ENCODE measurements around the gene CWH43. TPM values are rescaled to one million over a fixed set of nuclear protein-coding genes. Genes with fewer than 3 reads are reported as not detected.
"Not testable (repeated sequence)": the region's sequence is repeated elsewhere in the genome, so short reads cannot be mapped to it uniquely, and the experiment has no call there.

Gene CWH43
- total and polyA plus RNA-seq, 2 experiments from 2014 or later = not detected

DNA sequence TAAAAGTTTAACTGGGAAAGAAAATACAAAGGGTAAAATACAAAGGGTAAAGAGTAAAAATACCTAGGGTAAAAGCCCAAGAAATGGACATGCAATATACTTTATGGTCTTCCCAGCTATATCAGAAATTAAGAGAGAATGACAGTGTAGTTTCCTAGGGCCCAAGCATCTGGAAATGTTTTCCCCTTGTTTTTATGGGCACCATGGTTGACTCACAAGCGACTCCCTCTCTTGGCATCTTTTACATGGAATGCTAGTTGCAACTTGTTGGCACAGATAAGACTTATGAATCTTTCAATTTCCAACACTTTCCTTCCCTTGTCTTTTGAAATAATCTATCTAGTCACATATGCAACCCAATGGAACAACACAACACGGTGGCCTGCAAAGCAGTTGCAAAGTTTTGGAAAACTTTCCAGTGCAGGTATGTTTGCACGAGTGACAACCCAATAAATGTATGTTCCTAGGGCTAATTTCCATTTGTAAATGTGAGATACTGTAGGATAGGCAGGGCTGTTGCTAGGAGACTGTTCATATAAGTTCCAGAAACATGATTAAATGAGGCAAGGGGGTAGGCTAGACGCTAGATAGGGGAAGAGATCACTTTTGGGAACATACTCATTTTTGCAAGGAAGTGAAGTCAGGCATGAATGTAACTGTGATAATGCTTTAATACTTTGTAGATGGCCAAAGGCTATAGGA, 36.4 kb upstream of the CWH43 start:
- no peak overlapping the region for H3K27ac ChIP-seq
- no peak overlapping the region for H3K4me3 ChIP-seq
- no peaks in the 10 kb centered on the region for H3K9me3 ChIP-seq (ENCODE audit: low read depth)
- no peaks in the 10 kb centered on the region for H3K4me1 ChIP-seq (ENCODE audit: low read depth)
- H3K27me3 ChIP-seq = no peaks in the 10 kb centered on the region
- DNase-seq (ENCODE audit: low read depth in 1 of 2, low spot score in 1 of 2) = no peak
- TF ChIP-seq, protein P1, sequence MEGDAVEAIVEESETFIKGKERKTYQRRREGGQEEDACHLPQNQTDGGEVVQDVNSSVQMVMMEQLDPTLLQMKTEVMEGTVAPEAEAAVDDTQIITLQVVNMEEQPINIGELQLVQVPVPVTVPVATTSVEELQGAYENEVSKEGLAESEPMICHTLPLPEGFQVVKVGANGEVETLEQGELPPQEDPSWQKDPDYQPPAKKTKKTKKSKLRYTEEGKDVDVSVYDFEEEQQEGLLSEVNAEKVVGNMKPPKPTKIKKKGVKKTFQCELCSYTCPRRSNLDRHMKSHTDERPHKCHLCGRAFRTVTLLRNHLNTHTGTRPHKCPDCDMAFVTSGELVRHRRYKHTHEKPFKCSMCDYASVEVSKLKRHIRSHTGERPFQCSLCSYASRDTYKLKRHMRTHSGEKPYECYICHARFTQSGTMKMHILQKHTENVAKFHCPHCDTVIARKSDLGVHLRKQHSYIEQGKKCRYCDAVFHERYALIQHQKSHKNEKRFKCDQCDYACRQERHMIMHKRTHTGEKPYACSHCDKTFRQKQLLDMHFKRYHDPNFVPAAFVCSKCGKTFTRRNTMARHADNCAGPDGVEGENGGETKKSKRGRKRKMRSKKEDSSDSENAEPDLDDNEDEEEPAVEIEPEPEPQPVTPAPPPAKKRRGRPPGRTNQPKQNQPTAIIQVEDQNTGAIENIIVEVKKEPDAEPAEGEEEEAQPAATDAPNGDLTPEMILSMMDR (IDR thresholded peaks at IDR 0.05; ENCODE audit: low read depth, low read length) = no peak
- H3K36me3 ChIP-seq = no peaks in the 10 kb centered on the region

DNA sequence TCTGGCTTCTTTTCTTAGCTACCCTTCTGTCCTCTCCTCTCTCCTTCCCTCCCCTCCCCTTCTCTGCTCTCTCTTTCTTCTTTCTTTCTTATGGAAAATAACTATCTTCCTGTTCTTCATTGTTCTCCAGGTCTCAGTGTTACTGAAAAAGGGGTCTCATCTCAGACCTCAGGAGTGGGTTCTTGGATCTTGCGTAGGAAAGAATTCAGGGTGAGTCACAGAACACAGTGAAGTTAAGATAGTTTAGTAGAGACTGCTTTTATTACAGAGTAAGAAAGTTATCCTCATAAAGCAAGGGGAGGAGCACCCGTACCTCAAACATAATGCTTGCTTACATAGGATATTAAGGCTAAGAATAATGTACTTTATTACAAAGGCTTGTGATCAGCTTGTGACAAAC, 31.8 kb upstream of the CWH43 start:
- TF ChIP-seq, protein P1 (IDR thresholded peaks at IDR 0.05; ENCODE audit: low read depth, low read length) = no peak
- Histone ChIP-seq H3K27me3 (no peaks in the 10 kb centered on the region), H3K4me1 (ENCODE audit: low read depth) (no peaks in the 10 kb centered on the region), H3K27ac (no peak overlapping the region), H3K4me3 (no peak overlapping the region), H3K36me3 (no peaks in the 10 kb centered on the region), H3K9me3 (ENCODE audit: low read depth) (no peaks in the 10 kb centered on the region)
- DNase-seq (ENCODE audit: low read depth in 1 of 2, low spot score in 1 of 2) = no peak

DNA sequence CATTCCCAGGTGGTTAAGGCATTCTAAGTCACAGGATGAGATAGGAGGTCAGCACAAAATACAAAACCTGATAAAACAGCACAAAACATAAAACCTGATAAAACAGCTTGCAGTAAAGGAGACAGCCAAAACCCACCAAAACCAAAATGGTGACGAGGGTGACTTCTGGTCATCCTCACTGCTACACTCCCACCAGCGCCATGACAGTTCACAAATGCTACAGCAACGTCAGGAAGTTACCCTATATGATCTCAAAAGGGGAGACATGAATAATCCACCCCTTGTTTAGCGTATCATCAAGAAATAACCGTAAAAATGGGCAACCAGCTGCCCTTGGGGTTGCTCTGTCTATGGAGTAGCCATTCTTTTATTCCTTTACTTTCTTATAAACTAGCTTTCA, 28.7 kb upstream of the CWH43 start:
- not testable (repeated sequence) for H3K4me1 ChIP-seq (ENCODE audit: low read depth); H3K36me3 ChIP-seq; H3K9me3 ChIP-seq (ENCODE audit: low read depth); H3K27ac ChIP-seq; H3K4me3 ChIP-seq; DNase-seq (ENCODE audit: low read depth in 1 of 2, low spot score in 1 of 2); H3K27me3 ChIP-seq

DNA sequence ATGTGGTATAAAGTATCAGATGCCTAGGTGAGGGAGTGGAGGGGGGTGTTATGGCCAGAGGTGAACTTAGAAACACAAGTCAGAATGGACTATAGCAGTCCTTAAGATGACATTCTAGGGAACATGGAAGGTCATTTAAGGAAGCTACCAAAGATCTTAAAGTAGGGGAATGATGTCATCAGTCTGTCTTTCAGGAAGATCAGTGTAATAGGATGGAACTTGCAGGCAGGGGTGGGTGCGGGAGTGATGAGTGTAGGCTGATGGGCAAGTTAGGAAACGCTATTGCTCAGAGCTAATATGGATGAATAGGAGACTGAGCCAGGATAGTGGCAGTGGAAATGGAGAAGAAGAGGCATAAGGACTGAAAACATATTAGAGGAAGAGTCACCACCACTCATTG, 27.5 kb upstream of the CWH43 start:
- Histone ChIP-seq H3K27ac (no peak overlapping the region), H3K36me3 (no peaks in the 10 kb centered on the region), H3K9me3 (ENCODE audit: low read depth) (no peaks in the 10 kb centered on the region), H3K27me3 (no peaks in the 10 kb centered on the region), H3K4me1 (ENCODE audit: low read depth) (no peaks in the 10 kb centered on the region), H3K4me3 (no peak overlapping the region)
- TF ChIP-seq, protein P1 (IDR thresholded peaks at IDR 0.05; ENCODE audit: low read depth, low read length) = no peak
- DNase-seq (ENCODE audit: low read depth in 1 of 2, low spot score in 1 of 2) = no peak

DNA sequence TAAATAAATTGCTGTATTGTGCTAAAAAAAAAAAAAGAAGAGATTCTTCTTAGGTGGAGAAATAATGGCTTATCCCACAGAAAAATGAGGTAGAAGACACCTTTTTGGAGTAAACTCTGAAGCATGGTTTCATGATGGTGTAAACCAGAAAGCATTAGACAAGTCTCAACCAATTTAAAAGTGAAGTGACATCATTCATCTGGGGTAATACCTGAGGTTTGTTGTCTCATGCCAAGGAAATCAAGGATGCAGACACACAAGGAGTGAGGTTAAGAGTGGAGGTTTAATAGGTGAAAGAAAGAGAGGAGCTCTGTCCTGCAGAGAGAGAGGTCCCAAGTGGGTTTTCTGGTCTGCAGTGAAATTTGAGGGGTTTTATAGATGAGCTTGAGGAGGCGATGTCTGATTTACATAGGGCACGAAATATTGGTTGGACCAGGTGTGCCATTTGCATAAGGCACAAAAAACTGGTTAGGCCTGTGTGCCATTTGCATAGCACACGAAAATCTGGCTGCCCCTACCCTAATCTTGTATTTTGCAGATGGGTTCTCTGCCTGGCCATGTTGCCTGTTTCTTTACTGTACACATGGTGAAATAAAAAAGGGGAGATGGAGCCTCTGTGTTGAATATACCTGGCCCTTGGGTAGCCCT, 25.0 kb upstream of the CWH43 start:
- Histone ChIP-seq H3K4me1 (ENCODE audit: low read depth) (no peaks in the 10 kb centered on the region), H3K27ac (no peak overlapping the region), H3K9me3 (ENCODE audit: low read depth) (no peaks in the 10 kb centered on the region), H3K27me3 (no peaks in the 10 kb centered on the region), H3K36me3 (no peaks in the 10 kb centered on the region), H3K4me3 (no peak overlapping the region)
- DNase-seq (ENCODE audit: low read depth in 1 of 2, low spot score in 1 of 2) = no peak
- TF ChIP-seq, protein P1 (IDR thresholded peaks at IDR 0.05; ENCODE audit: low read depth, low read length) = no peak

DNA sequence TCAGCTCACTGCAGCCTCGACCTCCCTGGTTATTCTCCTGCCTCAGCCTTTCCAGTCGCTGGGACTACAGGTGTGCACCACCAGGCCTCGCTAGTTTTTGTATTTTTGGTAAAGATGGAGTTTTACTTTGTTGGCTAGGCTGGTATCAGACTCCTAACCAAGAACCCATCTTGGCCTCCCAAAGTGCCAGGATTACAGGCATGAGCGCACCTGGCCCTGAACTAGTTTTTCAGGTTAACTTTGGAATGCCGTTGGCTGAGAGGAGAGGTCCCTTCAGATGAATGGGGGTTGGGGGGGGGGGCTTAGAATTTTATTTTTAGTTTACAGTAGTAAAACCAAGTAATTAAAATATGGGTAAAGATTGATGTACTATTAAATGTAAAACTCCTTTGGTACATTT, 23.4 kb upstream of the CWH43 start:
- Histone ChIP-seq H3K36me3 (no peaks in the 10 kb centered on the region), H3K4me1 (ENCODE audit: low read depth) (no peaks in the 10 kb centered on the region), H3K27me3 (no peaks in the 10 kb centered on the region), H3K9me3 (ENCODE audit: low read depth) (no peaks in the 10 kb centered on the region), H3K27ac (no peak overlapping the region), H3K4me3 (no peak overlapping the region)
- TF ChIP-seq, protein P1 (IDR thresholded peaks at IDR 0.05; ENCODE audit: low read depth, low read length) = no peak
- DNase-seq (ENCODE audit: low read depth in 1 of 2, low spot score in 1 of 2) = no peak
